Panc1 (cell line): ENCODE measurements around the gene NEMF. TPM values are rescaled to one million over a fixed set of nuclear protein-coding genes. Genes with fewer than 3 reads are reported as not detected.
"Not testable (repeated sequence)": the region's sequence is repeated elsewhere in the genome, so short reads cannot be mapped to it uniquely, and the experiment has no call there.

Experiments
- ATAC-seq: fragments of 200-7000 bp; cut with Tn5 transposase; 2 replicates; pipeline ENCODE4 v1.9.1; 2020; ENCODE audit warnings: mild to moderate bottlenecking, moderate library complexity
- BruUV-seq: library from RNA; stranded (reverse); fragments of 400-500 nt; replicated peaks from 2 replicates; lab custom pipeline; 2021; lab: Mats Ljungman, UMichigan
- CTCF ChIA-PET: fragments of 300-600 bp; sonication (Branson Sonifier 250); formaldehyde crosslinking; loops from one replicate; lab custom pipeline; 2022; ENCODE audit warnings: antibody characterized with exemption; lab: Charles Lee
- POLR2A ChIA-PET: fragments of 300-600 bp; sonication (Branson Sonifier 250); formaldehyde crosslinking; loops from one replicate; lab custom pipeline; 2022; ENCODE audit warnings: antibody characterized with exemption; lab: Charles Lee
- DNase-seq: peaks from one replicate; pipeline ENCODE4 v3.0.0-alpha.2; 2010; ENCODE audit warnings: low read depth, low spot score
- H3K27ac ChIP-seq: 2 replicates; pipeline ENCODE4 v1.5.1; 2011; ENCODE audit warnings: mild to moderate bottlenecking, low read length, inconsistent platforms
- H3K27me3 ChIP-seq: fragments of 200-500 bp; sonication (Bioruptor generic); 2 replicates; pipeline ENCODE4 v1.6.0; 2014; ENCODE audit warnings: low read length, inconsistent platforms; ENCODE audit not compliant: control insufficient read depth, insufficient read depth
- H3K36me3 ChIP-seq: fragments of 200-500 bp; sonication (Bioruptor generic); 2 replicates; pipeline ENCODE4 v1.5.1; 2014; ENCODE audit warnings: inconsistent platforms, mild to moderate bottlenecking, low read length, moderate library complexity; ENCODE audit not compliant: control insufficient read depth, insufficient read depth
- H3K4me1 ChIP-seq: 2 replicates; pipeline ENCODE4 v1.5.1; 2011; ENCODE audit warnings: inconsistent platforms, mild to moderate bottlenecking, low read length, moderate library complexity; ENCODE audit not compliant: control insufficient read depth, insufficient read depth
- H3K4me3 ChIP-seq, 2 experiments: 2 replicates each; pipeline ENCODE4 v1.5.1; 2011 to 2012; ENCODE audit warnings: low read depth in 2 of 2, low read length in 2 of 2, mild to moderate bottlenecking in 2 of 2, inconsistent platforms in 1 of 2, moderate library complexity in 1 of 2
- H3K9me3 ChIP-seq: fragments of 200-500 bp; sonication (Bioruptor generic); 2 replicates; pipeline ENCODE4 v1.5.1; 2014; ENCODE audit warnings: low read depth, mild to moderate bottlenecking, inconsistent platforms, low read length, moderate library complexity; ENCODE audit not compliant: control insufficient read depth, insufficient read depth
- CTCF ChIP-seq: fragments of 450-650 bp; IDR thresholded peaks from 2 replicates; pipeline ENCODE4 v1.5.1; 2017; ENCODE audit warnings: mild to moderate bottlenecking
- POLR2AphosphoS5 ChIP-seq: IDR thresholded peaks from 2 replicates; pipeline ENCODE4 v1.6.1; 2012; ENCODE audit warnings: mild to moderate bottlenecking, low read depth, low read length, moderate library complexity
- REST ChIP-seq, 2 experiments: IDR thresholded peaks; 2 replicates each; pipeline ENCODE4 v1.6.1; 2011 to 2012; ENCODE audit warnings: low read depth in 2 of 2, control low read depth in 1 of 2, low read length in 1 of 2, mild to moderate bottlenecking in 1 of 2, moderate library complexity in 1 of 2; ENCODE audit not compliant: insufficient read depth in 1 of 2
- SIN3A ChIP-seq: IDR thresholded peaks from 2 replicates; pipeline ENCODE4 v1.6.1; 2012; ENCODE audit warnings: low read depth, mild to moderate bottlenecking, low read length, moderate library complexity, borderline replicate concordance; ENCODE audit not compliant: insufficient read depth
- TCF7L2 ChIP-seq: IDR thresholded peaks from 2 replicates; pipeline ENCODE4 v1.6.1; 2011; ENCODE audit warnings: mild to moderate bottlenecking, low read depth, low read length, inconsistent platforms
- in situ Hi-C: cut with HindIII; loops from 2 replicates; pipeline ENCODE4 v1.10.0; 2016; ENCODE audit warnings: low sequenced_read_pairs, low pct_unique_long_range_greater_than_20kb
- intact Hi-C: fragments of 100-400 bp; cut with micrococcal nuclease; formaldehyde crosslinking; loops from one replicate; pipeline ENCODE4 v1.10.0; 2022; ENCODE audit not compliant: unreplicated experiment
- total RNA-seq: library from RNA; stranded (reverse); gene quantifications from one replicate; pipeline ENCODE4 v1.2.1, GENCODE V29; 2021; ENCODE audit not compliant: unreplicated experiment

Gene NEMF
- total RNA-seq, 1 experiment from 2014 or later, result 38.3 TPM

- no peaks in the 10 kb centered on the region for H3K27me3 ChIP-seq
- H3K36me3 ChIP-seq, result no peaks in the 10 kb centered on the region
- ATAC-seq, result no peak
- H3K9me3 ChIP-seq, result no peaks in the 10 kb centered on the region
- TF ChIP-seq SIN3A (no peak), REST (IDR thresholded peaks at IDR 0.05; ENCODE audit: insufficient read depth in 1 of 2, low read depth in 2 of 2, low read length in 1 of 2) (no peak), TCF7L2 (no peak), POLR2AphosphoS5 (no peak), CTCF (no peak)
- no peaks in the 10 kb centered on the region for H3K4me1 ChIP-seq
- H3K4me3 ChIP-seq, result no peak overlapping the region
- BruUV-seq, result no TSS peak
- intact Hi-C loops (no loop called here), in situ Hi-C loops (no loop called here)
- H3K27ac ChIP-seq, result no peak overlapping the region
- no peak for DNase-seq
- ChIA-PET CTCF (no interaction called here), POLR2A (no interaction called here)
Observed at GRCh38 chr14:49754570-49755097, 98.0 kb downstream of the NEMF start.

- DNase-seq, intact Hi-C loops, CTCF ChIA-PET, H3K27ac ChIP-seq, ATAC-seq, in situ Hi-C loops, H3K36me3 ChIP-seq, BruUV-seq, H3K27me3 ChIP-seq, H3K4me3 ChIP-seq, H3K9me3 ChIP-seq, H3K4me1 ChIP-seq: not testable (repeated sequence)
- POLR2A ChIA-PET, result interaction anchor here (0.6 kb wide), 1 partner anchor 112 kb away, joined by 3 read pairs; no protein-coding TSS in a partner anchor
Observed at GRCh38 chr14:49746476-49746875, 106.1 kb downstream of the NEMF start.

- ATAC-seq, result no peak
- CTCF ChIA-PET, result no interaction called here
- intact Hi-C loops, result no loop called here
Observed at GRCh38 chr14:49745191-49745590, 107.4 kb downstream of the NEMF start.

More at GRCh38 chr14:49745191-49745590, 107.4 kb downstream of the NEMF start:
- Histone ChIP-seq H3K27me3 (no peaks in the 10 kb centered on the region), H3K36me3 (no peaks in the 10 kb centered on the region), H3K4me3 (no peak overlapping the region), H3K4me1 (no peaks in the 10 kb centered on the region), H3K9me3 (no peaks in the 10 kb centered on the region), H3K27ac (no peak overlapping the region)
- BruUV-seq, result no TSS peak
- in situ Hi-C loops, result no loop called here
- TF ChIP-seq SIN3A (no peak), CTCF (no peak), POLR2AphosphoS5 (no peak), REST (IDR thresholded peaks at IDR 0.05; ENCODE audit: insufficient read depth in 1 of 2, low read depth in 2 of 2, low read length in 1 of 2) (no peak), TCF7L2 (no peak)
- no peak for DNase-seq
- POLR2A ChIA-PET, result no interaction called here
